GM15510 (cell line): ENCODE data around the gene BRAT1.
A peak's percentile ranks its signal among the peaks of the same experiment; 100 is the strongest.

ENCODE experiments used
- POLR2A ChIP-seq: IDR thresholded peaks from 3 replicates; pipeline ENCODE4 v1.6.1; 2011; ENCODE audit warnings: borderline replicate concordance; ENCODE audit not compliant: insufficient read length; ENCODE audit errors: extremely low read depth

BRAT1 gene

GRCh38 chr7:2555121-2556052, at the start of gene BRAT1:
Gene BRAT1 (minus strand): TSS chr7:2555524. CDS start chr7:2554431, 1,093 bp downstream.
- peak; percentile 82 for TF ChIP-seq POLR2A

- TF ChIP-seq POLR2A = no peak
Measured at GRCh38 chr7:2604608-2605174, 49.4 kb upstream of the BRAT1 start.

GRCh38 chr7:2603044-2603965, 48.0 kb upstream of the BRAT1 start:
- no peak for TF ChIP-seq POLR2A

GRCh38 chr7:2602406-2603043, 47.2 kb upstream of the BRAT1 start:
- no peak for TF ChIP-seq POLR2A

GRCh38 chr7:2601907-2602306, 46.6 kb upstream of the BRAT1 start:
- no peak for TF ChIP-seq POLR2A

- TF ChIP-seq POLR2A = no peak
Measured at GRCh38 chr7:2601065-2601464, 45.7 kb upstream of the BRAT1 start.

- no peak for TF ChIP-seq POLR2A
Measured at GRCh38 chr7:2598154-2598823, 43.0 kb upstream of the BRAT1 start.

GRCh38 chr7:2597273-2597640, 41.9 kb upstream of the BRAT1 start:
- TF ChIP-seq POLR2A = no peak

GRCh38 chr7:2596464-2597272, 41.3 kb upstream of the BRAT1 start:
- TF ChIP-seq POLR2A = no peak

GRCh38 chr7:2595258-2595860, 40.0 kb upstream of the BRAT1 start:
- no peak for TF ChIP-seq POLR2A

- no peak for TF ChIP-seq POLR2A
Measured at GRCh38 chr7:2594599-2594998, 39.3 kb upstream of the BRAT1 start.

GRCh38 chr7:2593036-2593727, 37.9 kb upstream of the BRAT1 start:
- no peak for TF ChIP-seq POLR2A
